ENCODE results near the gene KLRC4.
"Not testable (repeated sequence)": the region's sequence is repeated elsewhere in the genome, so short reads cannot be mapped to it uniquely, and the experiment has no call there.

The KLRC4 gene

DNA sequence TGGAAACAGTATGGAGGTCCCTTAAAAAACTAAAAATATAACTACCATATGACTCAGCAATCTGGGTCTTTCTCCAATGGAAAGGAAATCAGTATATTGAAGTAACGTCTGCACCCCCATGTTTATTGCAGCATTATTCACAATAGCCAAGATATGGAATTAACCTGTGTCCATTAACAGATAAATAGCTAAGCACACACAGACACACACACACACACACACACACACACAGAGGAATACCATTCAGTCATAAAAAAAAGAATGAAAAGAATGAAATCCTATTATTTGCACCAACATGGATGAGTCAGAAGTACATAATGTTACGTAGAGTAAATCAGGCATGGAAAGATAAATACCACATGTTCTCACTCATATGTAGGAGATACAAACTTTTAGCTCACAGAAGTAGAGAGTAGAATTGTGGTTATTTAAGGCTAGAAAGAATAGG, 24.4 kb downstream of the KLRC4 start:
- no peak overlapping the region for H3K9ac ChIP-seq (ENCODE audit: low read depth, low read length)
- no peak for TF ChIP-seq EZH2 (IDR thresholded peaks at IDR 0.05; ENCODE audit: borderline replicate concordance, low read depth, low read length, severe bottlenecking)
- TF ChIP-seq, protein P1, sequence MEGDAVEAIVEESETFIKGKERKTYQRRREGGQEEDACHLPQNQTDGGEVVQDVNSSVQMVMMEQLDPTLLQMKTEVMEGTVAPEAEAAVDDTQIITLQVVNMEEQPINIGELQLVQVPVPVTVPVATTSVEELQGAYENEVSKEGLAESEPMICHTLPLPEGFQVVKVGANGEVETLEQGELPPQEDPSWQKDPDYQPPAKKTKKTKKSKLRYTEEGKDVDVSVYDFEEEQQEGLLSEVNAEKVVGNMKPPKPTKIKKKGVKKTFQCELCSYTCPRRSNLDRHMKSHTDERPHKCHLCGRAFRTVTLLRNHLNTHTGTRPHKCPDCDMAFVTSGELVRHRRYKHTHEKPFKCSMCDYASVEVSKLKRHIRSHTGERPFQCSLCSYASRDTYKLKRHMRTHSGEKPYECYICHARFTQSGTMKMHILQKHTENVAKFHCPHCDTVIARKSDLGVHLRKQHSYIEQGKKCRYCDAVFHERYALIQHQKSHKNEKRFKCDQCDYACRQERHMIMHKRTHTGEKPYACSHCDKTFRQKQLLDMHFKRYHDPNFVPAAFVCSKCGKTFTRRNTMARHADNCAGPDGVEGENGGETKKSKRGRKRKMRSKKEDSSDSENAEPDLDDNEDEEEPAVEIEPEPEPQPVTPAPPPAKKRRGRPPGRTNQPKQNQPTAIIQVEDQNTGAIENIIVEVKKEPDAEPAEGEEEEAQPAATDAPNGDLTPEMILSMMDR (IDR thresholded peaks at IDR 0.05; ENCODE audit: borderline replicate concordance, extremely low read depth, low read length, poor library complexity, severe bottlenecking) = no peak
- no peaks in the 10 kb centered on the region for H3K36me3 ChIP-seq (ENCODE audit: insufficient read depth, low read length)
- no peak overlapping the region for H3K4me3 ChIP-seq (ENCODE audit: low read depth in 1 of 2, low read length in 2 of 2)
- no peaks in the 10 kb centered on the region for H3K79me2 ChIP-seq (ENCODE audit: insufficient read depth, low read length)
- no peaks in the 10 kb centered on the region; the same call in 1 of the 2 replicates for H3K4me1 ChIP-seq (ENCODE audit: insufficient read depth, low read length)
- no peaks in the 10 kb centered on the region for H4K20me1 ChIP-seq (ENCODE audit: insufficient read depth, low read length)
- H3K27me3 ChIP-seq (ENCODE audit: insufficient read depth, low read length, poor library complexity) = no peaks in the 10 kb centered on the region
- ATAC-seq (ENCODE audit: insufficient read depth, low read depth) (no peak), DNase-seq (no peak)
- no peak overlapping the region for H2AFZ ChIP-seq (ENCODE audit: low read depth, low read length)
- no peak overlapping the region for H3K4me2 ChIP-seq (ENCODE audit: insufficient read depth, low read length)
- no peaks in the 10 kb centered on the region for H3K9me3 ChIP-seq (ENCODE audit: insufficient read depth, low read length, severe bottlenecking)
- H3K27ac ChIP-seq (ENCODE audit: low read length) = no peak overlapping the region

DNA sequence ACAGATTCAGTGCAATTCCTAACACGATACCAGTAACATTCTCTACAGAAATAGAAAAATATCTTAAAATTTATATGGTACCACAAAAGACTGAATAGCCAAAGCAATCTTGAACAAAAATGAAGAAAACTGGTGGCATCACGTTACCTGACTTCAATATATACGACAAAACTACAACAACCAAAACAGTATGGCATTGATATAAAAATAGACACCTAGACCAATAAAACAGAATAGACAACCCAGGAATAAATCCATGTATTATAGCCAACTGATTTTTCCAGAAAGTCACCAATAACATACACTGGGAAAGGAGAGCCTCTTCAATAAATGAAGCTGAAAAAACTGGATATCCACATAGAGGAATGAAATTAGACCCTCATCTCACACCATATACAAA, 25.4 kb downstream of the KLRC4 start:
- Histone ChIP-seq H3K9me3 (ENCODE audit: insufficient read depth, low read length, severe bottlenecking) (no peaks in the 10 kb centered on the region), H3K27me3 (ENCODE audit: insufficient read depth, low read length, poor library complexity) (no peaks in the 10 kb centered on the region), H2AFZ (ENCODE audit: low read depth, low read length) (no peak overlapping the region), H3K36me3 (ENCODE audit: insufficient read depth, low read length) (no peaks in the 10 kb centered on the region), H3K9ac (ENCODE audit: low read depth, low read length) (no peak overlapping the region), H4K20me1 (ENCODE audit: insufficient read depth, low read length) (no peaks in the 10 kb centered on the region), H3K27ac (ENCODE audit: low read length) (no peak overlapping the region), H3K79me2 (ENCODE audit: insufficient read depth, low read length) (no peaks in the 10 kb centered on the region), H3K4me1 (ENCODE audit: insufficient read depth, low read length) (no peaks in the 10 kb centered on the region; the same call in 1 of the 2 replicates), H3K4me3 (ENCODE audit: low read depth in 1 of 2, low read length in 2 of 2) (no peak overlapping the region), H3K4me2 (ENCODE audit: insufficient read depth, low read length) (no peak overlapping the region)
- ATAC-seq (ENCODE audit: insufficient read depth, low read depth) = no peak
- DNase-seq = no peak
- TF ChIP-seq, protein P1 (IDR thresholded peaks at IDR 0.05; ENCODE audit: borderline replicate concordance, extremely low read depth, low read length, poor library complexity, severe bottlenecking) = no peak
- no peak for TF ChIP-seq EZH2 (IDR thresholded peaks at IDR 0.05; ENCODE audit: borderline replicate concordance, low read depth, low read length, severe bottlenecking)

DNA sequence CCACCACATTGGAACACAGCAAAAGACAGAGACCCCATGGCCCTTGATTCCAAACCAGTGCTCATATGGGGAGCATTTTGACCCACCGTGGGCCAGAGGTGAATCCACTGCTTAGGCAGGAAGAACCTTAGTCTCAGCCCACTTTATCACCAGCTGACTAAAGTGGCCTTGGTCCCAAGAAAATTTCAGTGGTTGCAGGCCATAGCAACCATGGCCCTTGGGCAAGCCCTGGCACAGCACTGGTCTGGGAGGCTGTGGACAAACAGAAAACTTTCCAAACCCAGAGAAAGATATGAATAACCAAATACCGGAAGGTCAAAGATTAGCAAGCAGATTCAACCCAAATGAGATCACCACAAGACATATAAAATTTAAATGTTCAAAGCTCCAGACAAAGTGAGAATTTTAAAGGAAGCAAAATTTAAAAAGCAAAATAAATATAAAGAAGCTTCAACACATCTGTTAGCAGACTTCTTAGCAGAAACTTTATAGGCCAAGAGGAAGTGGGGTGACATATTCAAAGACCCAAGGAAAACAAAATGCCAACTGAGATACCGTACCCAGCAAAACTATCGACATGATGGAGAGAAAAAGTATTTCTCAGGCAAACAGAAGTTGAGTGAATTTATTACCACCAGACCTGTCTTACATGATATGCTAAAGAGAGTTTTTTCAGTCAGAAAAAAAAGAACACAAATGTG, 27.5 kb downstream of the KLRC4 start:
- TF ChIP-seq, protein P1 (IDR thresholded peaks at IDR 0.05; ENCODE audit: borderline replicate concordance, extremely low read depth, low read length, poor library complexity, severe bottlenecking) = no peak
- TF ChIP-seq EZH2 (IDR thresholded peaks at IDR 0.05; ENCODE audit: borderline replicate concordance, low read depth, low read length, severe bottlenecking) = no peak
- Histone ChIP-seq H3K9me3 (ENCODE audit: insufficient read depth, low read length, severe bottlenecking) (no peaks in the 10 kb centered on the region), H2AFZ (ENCODE audit: low read depth, low read length) (no peak overlapping the region), H3K4me2 (ENCODE audit: insufficient read depth, low read length) (no peak overlapping the region), H3K36me3 (ENCODE audit: insufficient read depth, low read length) (no peaks in the 10 kb centered on the region), H3K4me1 (ENCODE audit: insufficient read depth, low read length) (no peaks in the 10 kb centered on the region), H3K4me3 (ENCODE audit: low read depth in 1 of 2, low read length in 2 of 2) (no peak overlapping the region), H3K9ac (ENCODE audit: low read depth, low read length) (no peak overlapping the region), H4K20me1 (ENCODE audit: insufficient read depth, low read length) (no peaks in the 10 kb centered on the region), H3K27me3 (ENCODE audit: insufficient read depth, low read length, poor library complexity) (no peaks in the 10 kb centered on the region), H3K79me2 (ENCODE audit: insufficient read depth, low read length) (no peaks in the 10 kb centered on the region), H3K27ac (ENCODE audit: low read length) (no peak overlapping the region)
- ATAC-seq (ENCODE audit: insufficient read depth, low read depth) (no peak), DNase-seq (no peak)

DNA sequence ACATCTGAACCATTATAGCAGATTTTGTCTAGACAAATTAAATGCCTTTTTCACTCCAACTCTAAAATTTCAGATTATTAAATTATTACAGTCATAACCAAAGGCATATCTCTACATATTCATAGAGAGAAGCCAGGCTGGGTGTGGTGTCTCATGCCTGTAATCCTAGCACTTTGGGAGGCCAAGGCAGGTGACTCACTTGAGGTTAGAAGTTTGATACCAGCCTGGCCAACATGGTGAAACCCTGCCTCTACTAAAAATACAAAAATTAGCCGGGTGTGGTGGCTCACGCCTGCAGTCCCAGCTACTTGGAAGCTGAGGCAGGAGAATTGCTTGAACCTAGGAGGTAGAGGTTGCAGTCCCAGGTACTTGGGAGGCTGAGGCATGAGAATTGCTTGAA, 30.8 kb downstream of the KLRC4 start:
- not testable (repeated sequence) for H3K9ac ChIP-seq (ENCODE audit: low read depth, low read length); H3K36me3 ChIP-seq (ENCODE audit: insufficient read depth, low read length); H4K20me1 ChIP-seq (ENCODE audit: insufficient read depth, low read length); H3K9me3 ChIP-seq (ENCODE audit: insufficient read depth, low read length, severe bottlenecking); H2AFZ ChIP-seq (ENCODE audit: low read depth, low read length); H3K4me3 ChIP-seq (ENCODE audit: low read depth in 1 of 2, low read length in 2 of 2); H3K27me3 ChIP-seq (ENCODE audit: insufficient read depth, low read length, poor library complexity); H3K4me2 ChIP-seq (ENCODE audit: insufficient read depth, low read length); H3K79me2 ChIP-seq (ENCODE audit: insufficient read depth, low read length); H3K27ac ChIP-seq (ENCODE audit: low read length); DNase-seq; H3K4me1 ChIP-seq (ENCODE audit: insufficient read depth, low read length); ATAC-seq (ENCODE audit: insufficient read depth, low read depth)

Measured in DND-41 (cell line).